ENCODE results near the gene UPK1A. TPM values are rescaled to one million over a fixed set of nuclear protein-coding genes. Genes with fewer than 3 reads are reported as not detected.

UPK1A gene
- total RNA-seq, 1 experiment from 2014 or later: 0.69 TPM

DNA sequence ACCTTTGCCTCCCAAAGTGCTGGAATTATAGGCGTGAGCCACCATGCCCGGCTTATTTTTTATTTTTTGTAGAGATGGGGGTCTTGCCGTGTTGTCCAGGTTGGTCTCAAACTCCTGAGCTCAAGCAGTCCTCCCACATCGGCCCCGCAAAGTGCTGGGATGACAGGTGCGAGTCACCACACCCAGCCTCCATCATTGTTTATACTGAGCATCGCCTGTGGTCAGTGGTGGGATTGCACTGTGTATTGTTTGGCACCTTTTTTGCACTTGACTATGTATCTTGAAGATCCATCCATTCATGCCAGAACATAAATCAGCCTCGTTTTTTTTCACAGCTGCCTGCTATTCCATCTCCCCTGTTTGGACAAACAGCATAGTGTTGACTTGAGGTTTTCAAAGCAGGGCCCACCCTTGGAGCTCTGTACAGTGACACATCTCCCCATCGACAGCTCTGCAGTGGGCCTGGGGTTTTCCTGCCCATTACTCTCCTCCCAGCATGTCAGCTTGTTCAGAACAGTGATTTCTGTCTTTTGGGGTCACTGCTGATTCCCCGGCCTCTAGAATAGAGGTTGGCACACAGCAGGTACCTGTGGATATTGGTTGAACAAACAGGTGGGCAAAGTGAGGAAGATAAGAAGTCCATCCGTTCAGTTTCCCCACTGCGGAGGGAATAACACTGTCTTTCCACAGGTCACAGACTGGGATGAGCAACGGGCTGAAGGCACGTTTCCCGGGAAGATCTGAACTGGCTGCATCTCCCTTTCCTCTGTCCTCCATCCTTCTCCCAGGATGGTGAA is 8.2 kb upstream of the UPK1A start:
- Histone ChIP-seq H3K36me3 (ENCODE audit: control insufficient read depth in 1 of 2, insufficient read depth in 2 of 2, low read length in 2 of 2) (peaks cover 20% of the 10 kb centered on the region in 2 experiments), H3K79me2 (ENCODE audit: insufficient read depth, low read length) (peaks cover 13% of the 10 kb centered on the region; the same call in 1 of the 2 replicates), H3K9me3 (ENCODE audit: control insufficient read depth in 1 of 2, insufficient read depth in 1 of 2, low read depth in 1 of 2, low read length in 2 of 2) (no peaks in the 10 kb centered on the region), H3K9ac (ENCODE audit: low read length) (no peak overlapping the region), H2AFZ (ENCODE audit: low read depth, low read length, poor library complexity, severe bottlenecking) (no peak overlapping the region), H3K27me3 (ENCODE audit: insufficient read depth, low read length) (no peaks in the 10 kb centered on the region), H3K27ac (ENCODE audit: low read depth, low read length) (no peak overlapping the region), H3K4me1 (ENCODE audit: control insufficient read depth in 1 of 2, insufficient read depth in 2 of 2, low read length in 2 of 2) (no peaks in the 10 kb centered on the region), H3K4me3 (replicated peaks in 1 of 2; ENCODE audit: low read depth in 1 of 2, low read length in 2 of 2) (no peak overlapping the region), H3K9me2 (ENCODE audit: insufficient read depth) (no peaks in the 10 kb centered on the region), H4K20me1 (ENCODE audit: insufficient read depth) (no peaks in the 10 kb centered on the region), H3K4me2 (ENCODE audit: low read length) (no peak overlapping the region)
- peak; percentile 86 for ATAC-seq
- ChIA-PET CTCF (no interaction called here), RAD21 (ENCODE audit: low non-redundant PET in 1 of 2, low total read pairs in 2 of 2, uncharacterized antibody in 2 of 2, unreplicated experiment in 2 of 2) (no interaction called here), POLR2A (interaction anchor here (0.6 to 2.5 kb wide), 2 partner anchors 10 to 12 kb away, joined by 4 to 8 read pairs; partner anchors contain the start of gene COX6B1)
- TF ChIP-seq TCF7L2 (IDR thresholded peaks at IDR 0.05; ENCODE audit: borderline replicate concordance, extremely low read depth, insufficient read depth, insufficient read length) (no peak), CBX3 (IDR thresholded peaks at IDR 0.05; ENCODE audit: low read depth) (no peak), ZFX (IDR thresholded peaks at IDR 0.05) (no peak), CEBPB (IDR thresholded peaks at IDR 0.05; ENCODE audit: low read depth) (no peak)
- TF ChIP-seq, protein P1, sequence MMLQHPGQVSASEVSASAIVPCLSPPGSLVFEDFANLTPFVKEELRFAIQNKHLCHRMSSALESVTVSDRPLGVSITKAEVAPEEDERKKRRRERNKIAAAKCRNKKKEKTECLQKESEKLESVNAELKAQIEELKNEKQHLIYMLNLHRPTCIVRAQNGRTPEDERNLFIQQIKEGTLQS (IDR thresholded peaks at IDR 0.05): no peak
- TF ChIP-seq, protein P2, sequence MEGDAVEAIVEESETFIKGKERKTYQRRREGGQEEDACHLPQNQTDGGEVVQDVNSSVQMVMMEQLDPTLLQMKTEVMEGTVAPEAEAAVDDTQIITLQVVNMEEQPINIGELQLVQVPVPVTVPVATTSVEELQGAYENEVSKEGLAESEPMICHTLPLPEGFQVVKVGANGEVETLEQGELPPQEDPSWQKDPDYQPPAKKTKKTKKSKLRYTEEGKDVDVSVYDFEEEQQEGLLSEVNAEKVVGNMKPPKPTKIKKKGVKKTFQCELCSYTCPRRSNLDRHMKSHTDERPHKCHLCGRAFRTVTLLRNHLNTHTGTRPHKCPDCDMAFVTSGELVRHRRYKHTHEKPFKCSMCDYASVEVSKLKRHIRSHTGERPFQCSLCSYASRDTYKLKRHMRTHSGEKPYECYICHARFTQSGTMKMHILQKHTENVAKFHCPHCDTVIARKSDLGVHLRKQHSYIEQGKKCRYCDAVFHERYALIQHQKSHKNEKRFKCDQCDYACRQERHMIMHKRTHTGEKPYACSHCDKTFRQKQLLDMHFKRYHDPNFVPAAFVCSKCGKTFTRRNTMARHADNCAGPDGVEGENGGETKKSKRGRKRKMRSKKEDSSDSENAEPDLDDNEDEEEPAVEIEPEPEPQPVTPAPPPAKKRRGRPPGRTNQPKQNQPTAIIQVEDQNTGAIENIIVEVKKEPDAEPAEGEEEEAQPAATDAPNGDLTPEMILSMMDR (IDR thresholded peaks at IDR 0.05 in 2 of 3, conservative IDR thresholded peaks at IDR 0.05 in 1 of 3; ENCODE audit: borderline replicate concordance in 1 of 3, insufficient read depth in 1 of 3, low read depth in 2 of 3, low read length in 2 of 3): peak in 2 of 3 experiments; percentile 42 to 51; a peak in 4 of 6 replicates
- TF ChIP-seq, protein P3, sequence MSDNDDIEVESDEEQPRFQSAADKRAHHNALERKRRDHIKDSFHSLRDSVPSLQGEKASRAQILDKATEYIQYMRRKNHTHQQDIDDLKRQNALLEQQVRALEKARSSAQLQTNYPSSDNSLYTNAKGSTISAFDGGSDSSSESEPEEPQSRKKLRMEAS (IDR thresholded peaks at IDR 0.05): no peak
- TF ChIP-seq, protein P4, sequence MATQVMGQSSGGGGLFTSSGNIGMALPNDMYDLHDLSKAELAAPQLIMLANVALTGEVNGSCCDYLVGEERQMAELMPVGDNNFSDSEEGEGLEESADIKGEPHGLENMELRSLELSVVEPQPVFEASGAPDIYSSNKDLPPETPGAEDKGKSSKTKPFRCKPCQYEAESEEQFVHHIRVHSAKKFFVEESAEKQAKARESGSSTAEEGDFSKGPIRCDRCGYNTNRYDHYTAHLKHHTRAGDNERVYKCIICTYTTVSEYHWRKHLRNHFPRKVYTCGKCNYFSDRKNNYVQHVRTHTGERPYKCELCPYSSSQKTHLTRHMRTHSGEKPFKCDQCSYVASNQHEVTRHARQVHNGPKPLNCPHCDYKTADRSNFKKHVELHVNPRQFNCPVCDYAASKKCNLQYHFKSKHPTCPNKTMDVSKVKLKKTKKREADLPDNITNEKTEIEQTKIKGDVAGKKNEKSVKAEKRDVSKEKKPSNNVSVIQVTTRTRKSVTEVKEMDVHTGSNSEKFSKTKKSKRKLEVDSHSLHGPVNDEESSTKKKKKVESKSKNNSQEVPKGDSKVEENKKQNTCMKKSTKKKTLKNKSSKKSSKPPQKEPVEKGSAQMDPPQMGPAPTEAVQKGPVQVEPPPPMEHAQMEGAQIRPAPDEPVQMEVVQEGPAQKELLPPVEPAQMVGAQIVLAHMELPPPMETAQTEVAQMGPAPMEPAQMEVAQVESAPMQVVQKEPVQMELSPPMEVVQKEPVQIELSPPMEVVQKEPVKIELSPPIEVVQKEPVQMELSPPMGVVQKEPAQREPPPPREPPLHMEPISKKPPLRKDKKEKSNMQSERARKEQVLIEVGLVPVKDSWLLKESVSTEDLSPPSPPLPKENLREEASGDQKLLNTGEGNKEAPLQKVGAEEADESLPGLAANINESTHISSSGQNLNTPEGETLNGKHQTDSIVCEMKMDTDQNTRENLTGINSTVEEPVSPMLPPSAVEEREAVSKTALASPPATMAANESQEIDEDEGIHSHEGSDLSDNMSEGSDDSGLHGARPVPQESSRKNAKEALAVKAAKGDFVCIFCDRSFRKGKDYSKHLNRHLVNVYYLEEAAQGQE (IDR thresholded peaks at IDR 0.05; ENCODE audit: low read depth): no peak
- no TSS peak for BruUV-seq (replicated peaks)
- DNase-seq (ENCODE audit: low read depth, low spot score): no peak
- intact Hi-C loops (cut with micrococcal nuclease): no loop called here

All from HCT116 (cell line).